Neutrophil (primary cell): ENCODE results near the gene HIF3A.

ENCODE experiments used
- H3K27ac ChIP-seq: fragments of 200-600 bp; sonication (generic); 2 replicates; pipeline ENCODE4 v1.5.1; 2016; ENCODE audit warnings: mild to moderate bottlenecking, moderate library complexity
- H3K27me3 ChIP-seq: fragments of 200-600 bp; sonication (generic); 2 replicates; pipeline ENCODE4 v1.6.0; 2016; ENCODE audit warnings: mild to moderate bottlenecking
- H3K36me3 ChIP-seq: fragments of 200-600 bp; sonication (generic); 2 replicates; pipeline ENCODE4 v1.5.1; 2017
- H3K4me1 ChIP-seq, 2 experiments: fragments of 200-600 bp in 1 of 2; sonication (generic) in 1 of 2; 1 replicate in 1 of 2; 2 replicates in 1 of 2; pipeline versions ENCODE4 v1.5.1 to v1.6.1; 2013 to 2016; ENCODE audit warnings: low read depth in 1 of 2, low read length in 1 of 2, mild to moderate bottlenecking in 1 of 2, moderate library complexity in 1 of 2; ENCODE audit not compliant: control insufficient read depth in 1 of 2, insufficient read depth in 1 of 2
- H3K4me3 ChIP-seq, 2 experiments: fragments of 200-600 bp in 1 of 2; sonication (generic) in 1 of 2; 1 replicate in 1 of 2; 2 replicates in 1 of 2; pipeline ENCODE4 v1.5.1; 2013 to 2016; ENCODE audit warnings: low read depth in 1 of 2, low read length in 1 of 2, mild to moderate bottlenecking in 1 of 2, moderate library complexity in 1 of 2
- H3K9me3 ChIP-seq: fragments of 200-600 bp; sonication (generic); 2 replicates; pipeline ENCODE4 v1.5.1; 2016
- TF ChIP-seq, protein P1 (sequence below): fragments of 200-600 bp; sonication (generic); IDR thresholded peaks from 2 replicates; pipeline ENCODE4 v1.5.1; 2016; ENCODE audit warnings: antibody characterized with exemption

The HIF3A gene

DNA sequence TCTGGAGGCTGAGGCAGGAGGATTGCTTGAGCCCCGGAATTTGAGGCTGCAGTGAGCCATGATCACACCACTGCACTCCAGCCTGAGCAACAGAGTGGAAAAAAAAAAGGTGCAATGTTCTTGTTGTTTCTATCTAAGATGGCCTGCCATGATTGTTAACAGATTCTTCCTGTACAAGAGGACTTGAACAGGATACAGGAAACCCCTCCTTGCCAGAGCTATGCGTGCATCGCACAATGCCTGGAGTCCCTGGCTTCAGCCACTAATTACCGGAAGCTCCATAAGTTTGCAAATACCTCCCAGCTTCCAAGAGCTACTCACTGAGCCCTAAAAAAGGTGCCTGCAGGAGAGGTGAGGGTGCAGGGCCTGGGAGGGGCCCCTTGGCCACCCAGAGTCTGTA, 13.1 kb upstream of the HIF3A start:
- no peaks in the 10 kb centered on the region for H3K9me3 ChIP-seq
- H3K4me3 ChIP-seq, result no peak overlapping the region
- peaks cover 7% of the 10 kb centered on the region for H3K27me3 ChIP-seq
- no peaks in the 10 kb centered on the region for H3K4me1 ChIP-seq
- no peaks in the 10 kb centered on the region for H3K36me3 ChIP-seq
- no peak overlapping the region for H3K27ac ChIP-seq
- TF ChIP-seq, protein P1, sequence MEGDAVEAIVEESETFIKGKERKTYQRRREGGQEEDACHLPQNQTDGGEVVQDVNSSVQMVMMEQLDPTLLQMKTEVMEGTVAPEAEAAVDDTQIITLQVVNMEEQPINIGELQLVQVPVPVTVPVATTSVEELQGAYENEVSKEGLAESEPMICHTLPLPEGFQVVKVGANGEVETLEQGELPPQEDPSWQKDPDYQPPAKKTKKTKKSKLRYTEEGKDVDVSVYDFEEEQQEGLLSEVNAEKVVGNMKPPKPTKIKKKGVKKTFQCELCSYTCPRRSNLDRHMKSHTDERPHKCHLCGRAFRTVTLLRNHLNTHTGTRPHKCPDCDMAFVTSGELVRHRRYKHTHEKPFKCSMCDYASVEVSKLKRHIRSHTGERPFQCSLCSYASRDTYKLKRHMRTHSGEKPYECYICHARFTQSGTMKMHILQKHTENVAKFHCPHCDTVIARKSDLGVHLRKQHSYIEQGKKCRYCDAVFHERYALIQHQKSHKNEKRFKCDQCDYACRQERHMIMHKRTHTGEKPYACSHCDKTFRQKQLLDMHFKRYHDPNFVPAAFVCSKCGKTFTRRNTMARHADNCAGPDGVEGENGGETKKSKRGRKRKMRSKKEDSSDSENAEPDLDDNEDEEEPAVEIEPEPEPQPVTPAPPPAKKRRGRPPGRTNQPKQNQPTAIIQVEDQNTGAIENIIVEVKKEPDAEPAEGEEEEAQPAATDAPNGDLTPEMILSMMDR, result no peak

DNA sequence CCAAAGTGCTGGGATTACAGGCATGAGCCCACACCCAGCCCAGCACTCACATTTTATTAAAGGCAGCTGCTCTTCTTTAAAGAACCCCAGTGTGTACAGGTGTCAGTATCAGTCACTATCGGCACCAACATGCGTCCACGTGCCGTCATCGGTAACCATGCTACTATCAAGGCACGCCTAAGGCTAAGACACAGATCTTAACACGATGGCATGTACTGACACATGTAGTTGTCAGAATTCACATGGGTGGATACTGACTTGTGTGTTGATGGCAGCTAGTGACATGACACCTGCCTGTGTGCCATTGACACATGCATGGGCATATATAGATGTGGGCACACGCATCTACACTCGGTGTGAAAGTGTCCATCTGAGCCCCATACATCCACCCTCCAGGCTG, 12.2 kb upstream of the HIF3A start:
- H3K4me1 ChIP-seq, result no peaks in the 10 kb centered on the region

DNA sequence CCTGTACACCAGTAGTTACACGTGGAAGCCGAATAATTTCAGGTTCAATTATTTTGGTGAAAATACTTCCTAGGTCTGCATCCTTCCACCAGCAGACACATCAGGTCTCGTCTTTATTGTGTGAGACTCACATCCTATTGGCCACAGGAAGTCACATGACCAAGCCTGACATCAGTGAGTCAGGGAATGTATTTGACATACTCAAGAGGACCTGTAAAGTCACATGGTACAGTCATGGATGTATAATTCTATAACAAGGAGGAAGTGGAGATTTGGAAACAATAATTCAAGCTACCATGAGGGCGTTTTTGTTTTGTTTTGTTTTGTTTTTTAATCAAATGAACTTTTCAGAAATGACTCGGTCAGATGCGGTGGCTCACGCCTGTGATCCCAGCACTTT, 9.3 kb upstream of the HIF3A start:
- no peak overlapping the region for H3K27ac ChIP-seq
- no peak overlapping the region for H3K4me3 ChIP-seq
- H3K36me3 ChIP-seq, result no peaks in the 10 kb centered on the region
- TF ChIP-seq, protein P1, result no peak
- no peaks in the 10 kb centered on the region for H3K27me3 ChIP-seq
- H3K4me1 ChIP-seq, result no peaks in the 10 kb centered on the region
- no peaks in the 10 kb centered on the region for H3K9me3 ChIP-seq

More for the DNA sequence above, 12.2 kb upstream of the HIF3A start:
- Histone ChIP-seq H3K27ac (no peak overlapping the region), H3K27me3 (no peaks in the 10 kb centered on the region), H3K4me3 (no peak overlapping the region), H3K9me3 (no peaks in the 10 kb centered on the region), H3K36me3 (no peaks in the 10 kb centered on the region)
- TF ChIP-seq, protein P1, result no peak

DNA sequence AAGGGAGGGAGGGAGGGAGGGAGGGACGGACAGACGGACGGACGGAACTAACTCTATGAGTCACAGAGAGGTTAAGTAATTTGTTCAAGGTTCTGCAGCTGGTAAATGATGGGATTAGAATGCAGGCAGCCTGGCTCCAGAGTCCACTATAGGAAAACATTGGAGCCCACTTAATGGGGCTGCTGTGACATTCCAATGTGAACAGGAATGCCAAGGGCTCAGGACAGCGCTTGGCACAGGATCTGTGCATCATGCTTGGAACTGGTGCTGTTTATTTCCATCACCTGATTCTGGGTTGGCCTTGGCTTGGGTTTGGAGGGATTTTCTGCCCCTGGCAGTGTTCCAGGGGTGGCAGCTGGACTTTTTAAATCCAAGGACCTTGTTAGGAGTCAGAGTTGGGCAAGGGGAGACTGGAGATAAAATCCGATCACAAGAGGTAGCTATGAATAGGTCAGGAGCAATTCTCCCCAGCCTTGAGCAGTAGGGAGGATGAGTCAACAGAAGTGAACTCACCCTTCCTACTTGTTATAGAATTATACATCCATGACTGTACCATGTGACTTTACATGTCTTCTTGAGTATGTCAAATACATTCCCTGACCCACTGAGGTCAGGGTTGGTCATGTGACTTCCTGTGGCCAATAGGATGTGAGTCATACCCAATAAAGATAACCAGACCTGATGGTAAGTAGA, 7.8 kb upstream of the HIF3A start:
- Histone ChIP-seq H3K4me3 (no peak overlapping the region), H3K27me3 (no peaks in the 10 kb centered on the region), H3K27ac (no peak overlapping the region)

DNA sequence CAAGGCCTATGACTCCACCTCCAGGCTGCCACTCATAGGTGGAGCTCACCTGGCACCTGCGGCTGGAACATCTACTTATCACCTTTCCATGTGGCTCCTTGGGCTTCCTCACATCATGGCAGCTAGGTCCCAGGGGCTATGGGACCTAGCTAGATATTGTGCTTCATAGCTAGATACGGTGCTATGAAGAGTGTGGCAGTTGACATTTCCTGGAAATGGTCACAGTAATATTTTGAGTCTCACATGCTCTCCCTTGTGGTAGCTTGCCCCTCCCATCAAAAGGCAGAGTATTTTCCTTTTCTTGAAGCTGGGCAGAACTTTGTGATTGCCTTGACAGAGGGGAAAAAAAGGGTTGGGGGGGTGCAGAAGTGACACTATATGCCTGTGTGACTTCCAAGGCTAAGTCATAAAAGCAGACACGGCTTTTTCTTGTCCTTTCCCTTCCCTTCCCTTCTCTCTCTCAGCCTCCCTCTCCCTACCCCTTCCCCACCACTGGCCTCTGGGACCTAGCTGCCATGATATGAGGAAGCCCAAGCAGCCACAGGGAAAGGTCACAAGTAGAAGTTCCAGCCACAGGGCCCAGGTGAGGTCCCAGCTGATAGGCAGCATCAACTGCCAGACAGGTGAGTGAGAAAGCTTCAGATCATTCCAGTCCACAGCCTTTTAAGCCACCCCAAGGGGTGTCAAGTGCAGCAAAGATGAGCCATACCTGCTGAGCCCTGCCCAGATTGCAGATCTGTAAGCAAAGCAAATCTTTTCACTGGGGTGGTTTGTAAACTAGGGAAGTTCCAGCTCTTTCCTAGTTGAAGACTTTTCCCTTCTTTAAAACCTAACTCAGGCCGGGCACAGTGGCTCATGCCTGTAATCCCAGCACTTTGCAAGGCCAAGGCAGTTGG, 6.9 kb upstream of the HIF3A start:
- H3K4me3 ChIP-seq, result no peak overlapping the region

More for the DNA sequence above, 7.8 kb upstream of the HIF3A start:
- Histone ChIP-seq H3K4me1 (no peaks in the 10 kb centered on the region), H3K9me3 (no peaks in the 10 kb centered on the region), H3K36me3 (no peaks in the 10 kb centered on the region)
- TF ChIP-seq, protein P1, result no peak

More for the DNA sequence above, 6.9 kb upstream of the HIF3A start:
- TF ChIP-seq, protein P1, result no peak
- H3K9me3 ChIP-seq, result no peaks in the 10 kb centered on the region
- H3K27ac ChIP-seq, result no peak overlapping the region
- no peaks in the 10 kb centered on the region for H3K36me3 ChIP-seq
- peaks cover 8% of the 10 kb centered on the region for H3K27me3 ChIP-seq
- no peaks in the 10 kb centered on the region for H3K4me1 ChIP-seq
